Kidney epithelial cell (primary cell): ENCODE data around the gene TRIM44. TPM values are rescaled to one million over a fixed set of nuclear protein-coding genes. Genes with fewer than 3 reads are reported as not detected.

Experiments used
- DNase-seq: peaks from one replicate; pipeline ENCODE4 v3.0.0-alpha.2; 2010; ENCODE audit warnings: low read depth
- H3K27me3 ChIP-seq: 2 replicates; pipeline ENCODE4 v1.6.0; 2011; ENCODE audit warnings: low read length; ENCODE audit not compliant: control insufficient read depth, insufficient read depth
- H3K36me3 ChIP-seq: 2 replicates; pipeline ENCODE4 v1.5.1; 2011; ENCODE audit warnings: low read length; ENCODE audit not compliant: control insufficient read depth, insufficient read depth
- H3K4me3 ChIP-seq: 2 replicates; pipeline ENCODE4 v1.5.1; 2011; ENCODE audit warnings: low read depth, mild to moderate bottlenecking, control low read depth, low read length
- CTCF ChIP-seq: IDR thresholded peaks from 2 replicates; pipeline ENCODE4 v1.5.1; 2011; ENCODE audit warnings: mild to moderate bottlenecking, moderate library complexity, low read length, control low read depth, inconsistent platforms; ENCODE audit not compliant: insufficient read depth, poor library complexity, severe bottlenecking
- total RNA-seq: library from RNA; depleted of rRNA; stranded (reverse); fragments of >200 nt; gene quantifications from 2 replicates; pipeline ENCODE4 v1.2.3, GENCODE V29; 2015

TRIM44 gene
- total RNA-seq, 1 donor from 2014 or later = 40.9 TPM

- no peak overlapping the region for H3K4me3 ChIP-seq
- H3K27me3 ChIP-seq = no peaks in the 10 kb centered on the region
- DNase-seq = no peak
- no peak for TF ChIP-seq CTCF
- no peaks in the 10 kb centered on the region for H3K36me3 ChIP-seq
Measured at GRCh38 chr11:35847473-35847872, 184.9 kb downstream of the TRIM44 start.

GRCh38 chr11:35848616-35849015, 186.0 kb downstream of the TRIM44 start:
- H3K27me3 ChIP-seq = no peaks in the 10 kb centered on the region
- H3K4me3 ChIP-seq = no peak overlapping the region
- no peak for TF ChIP-seq CTCF
- no peaks in the 10 kb centered on the region for H3K36me3 ChIP-seq
- no peak for DNase-seq

- Histone ChIP-seq H3K36me3 (no peaks in the 10 kb centered on the region), H3K4me3 (no peak overlapping the region), H3K27me3 (no peaks in the 10 kb centered on the region)
- TF ChIP-seq CTCF = no peak
- no peak for DNase-seq
Measured at GRCh38 chr11:35850191-35850590, 187.6 kb downstream of the TRIM44 start.

DNA sequence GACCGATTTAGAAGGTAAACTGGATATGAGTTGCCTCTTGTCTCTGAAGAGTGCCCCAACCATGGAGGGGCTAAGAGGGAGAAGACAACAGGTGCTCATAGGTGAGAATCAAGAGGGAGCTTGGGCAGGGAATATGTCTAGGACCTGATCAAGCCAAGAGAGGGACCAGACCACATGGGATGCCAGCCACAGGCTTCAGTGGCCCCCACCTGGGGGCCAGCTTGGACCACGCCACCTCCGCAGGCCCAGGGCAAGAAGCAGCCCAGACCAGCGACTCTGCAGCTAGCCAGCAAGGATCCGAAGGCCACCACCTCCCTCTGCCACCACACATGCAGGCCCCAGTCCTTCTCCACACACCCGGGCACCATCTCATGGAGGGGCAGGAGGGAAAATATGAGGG, 188.8 kb downstream of the TRIM44 start:
- no peaks in the 10 kb centered on the region for H3K36me3 ChIP-seq
- no peaks in the 10 kb centered on the region for H3K27me3 ChIP-seq
- DNase-seq = no peak
- no peak overlapping the region for H3K4me3 ChIP-seq
- no peak for TF ChIP-seq CTCF

DNA sequence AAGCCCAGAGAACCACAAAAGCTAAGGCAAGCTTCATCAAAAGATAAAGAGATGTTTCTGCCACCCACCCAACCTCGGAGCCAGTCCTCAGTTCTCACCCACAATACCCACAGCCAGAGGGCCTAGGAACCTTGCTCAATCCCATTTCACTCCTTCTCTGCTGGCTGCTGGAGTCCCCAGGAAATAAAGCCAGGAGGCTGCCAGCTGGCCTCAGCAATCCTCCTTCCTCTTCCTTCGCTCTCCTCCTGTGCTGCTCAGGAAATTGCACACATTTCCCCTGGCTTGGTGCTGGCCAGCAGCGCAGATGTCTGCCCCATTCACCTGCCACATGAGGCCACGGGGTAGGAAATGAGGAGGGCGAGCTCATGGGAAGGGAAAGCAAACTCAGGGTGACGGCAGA, 189.5 kb downstream of the TRIM44 start:
- no peak for TF ChIP-seq CTCF
- no peaks in the 10 kb centered on the region for H3K36me3 ChIP-seq
- no peak for DNase-seq
- no peak overlapping the region for H3K4me3 ChIP-seq
- no peaks in the 10 kb centered on the region for H3K27me3 ChIP-seq

DNA sequence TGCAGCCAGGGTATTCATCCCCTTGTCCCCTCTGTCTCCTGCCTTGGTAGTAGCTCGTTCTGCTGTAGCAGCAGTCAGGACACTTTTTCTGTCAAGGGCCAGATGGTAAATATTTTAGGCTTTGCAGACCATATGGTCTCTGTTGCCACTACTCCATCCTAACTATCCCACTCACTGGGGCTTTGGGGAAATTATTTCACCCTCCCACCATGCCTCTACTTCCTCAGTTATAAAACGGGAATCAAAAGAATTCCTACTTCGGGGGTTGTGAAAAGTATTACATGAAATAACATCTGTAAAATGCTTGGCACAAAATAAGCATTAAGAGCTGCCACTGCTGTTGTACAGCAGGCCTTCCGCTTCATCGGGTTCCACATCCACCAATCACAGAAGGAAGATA, 191.4 kb downstream of the TRIM44 start:
- no peaks in the 10 kb centered on the region for H3K27me3 ChIP-seq
- H3K36me3 ChIP-seq = no peaks in the 10 kb centered on the region
- no peak overlapping the region for H3K4me3 ChIP-seq
- TF ChIP-seq CTCF = no peak
- no peak for DNase-seq
